Measurements from ENCODE around the gene WIZ.

GRCh38 chr19:15371119-15371518 is 78.6 kb downstream of the WIZ start:
- no peak for TF ChIP-seq GABPA (IDR thresholded peaks at IDR 0.05; ENCODE audit: low read depth)
- no peak for TF ChIP-seq SPI1 (IDR thresholded peaks at IDR 0.05; ENCODE audit: borderline replicate concordance, insufficient read depth, low read depth, low read length)
- no peak for TF ChIP-seq PAX5 (IDR thresholded peaks at IDR 0.05; ENCODE audit: borderline replicate concordance, low read depth, low read length)
- no peak for TF ChIP-seq SIN3A (IDR thresholded peaks at IDR 0.05; ENCODE audit: low read depth, low read length)
- TF ChIP-seq, protein P1, sequence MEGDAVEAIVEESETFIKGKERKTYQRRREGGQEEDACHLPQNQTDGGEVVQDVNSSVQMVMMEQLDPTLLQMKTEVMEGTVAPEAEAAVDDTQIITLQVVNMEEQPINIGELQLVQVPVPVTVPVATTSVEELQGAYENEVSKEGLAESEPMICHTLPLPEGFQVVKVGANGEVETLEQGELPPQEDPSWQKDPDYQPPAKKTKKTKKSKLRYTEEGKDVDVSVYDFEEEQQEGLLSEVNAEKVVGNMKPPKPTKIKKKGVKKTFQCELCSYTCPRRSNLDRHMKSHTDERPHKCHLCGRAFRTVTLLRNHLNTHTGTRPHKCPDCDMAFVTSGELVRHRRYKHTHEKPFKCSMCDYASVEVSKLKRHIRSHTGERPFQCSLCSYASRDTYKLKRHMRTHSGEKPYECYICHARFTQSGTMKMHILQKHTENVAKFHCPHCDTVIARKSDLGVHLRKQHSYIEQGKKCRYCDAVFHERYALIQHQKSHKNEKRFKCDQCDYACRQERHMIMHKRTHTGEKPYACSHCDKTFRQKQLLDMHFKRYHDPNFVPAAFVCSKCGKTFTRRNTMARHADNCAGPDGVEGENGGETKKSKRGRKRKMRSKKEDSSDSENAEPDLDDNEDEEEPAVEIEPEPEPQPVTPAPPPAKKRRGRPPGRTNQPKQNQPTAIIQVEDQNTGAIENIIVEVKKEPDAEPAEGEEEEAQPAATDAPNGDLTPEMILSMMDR (IDR thresholded peaks at IDR 0.05 in 2 of 3, conservative IDR thresholded peaks at IDR 0.05 in 1 of 3; ENCODE audit: control insufficient read depth in 2 of 3, extremely low read depth in 1 of 3, insufficient read depth in 1 of 3, low read depth in 3 of 3, low read length in 3 of 3): no peak
- no peak for TF ChIP-seq POLR2AphosphoS5 (IDR thresholded peaks at IDR 0.05; ENCODE audit: low read length)
- TF ChIP-seq POLR2A (IDR thresholded peaks at IDR 0.05; ENCODE audit: low read depth, low read length): 0 out of 2 replicates have a peak, but pooled peaks have one; percentile 17
- TF ChIP-seq CBX5 (IDR thresholded peaks at IDR 0.05; ENCODE audit: low read depth): no peak
- no peak for TF ChIP-seq CBX3 (IDR thresholded peaks at IDR 0.05; ENCODE audit: borderline replicate concordance, low read depth)
- TF ChIP-seq RCOR1 (conservative IDR thresholded peaks at IDR 0.05; ENCODE audit: low read depth, low read length): no peak
